HG03460 (cell line): ENCODE data around the gene CCDC141.

Source experiments
- ATAC-seq: cut with Tn5 transposase; IDR thresholded peaks from one replicate; pipeline ENCODE4 v1.9.1; 2021; ENCODE audit not compliant: unreplicated experiment

The CCDC141 gene

DNA sequence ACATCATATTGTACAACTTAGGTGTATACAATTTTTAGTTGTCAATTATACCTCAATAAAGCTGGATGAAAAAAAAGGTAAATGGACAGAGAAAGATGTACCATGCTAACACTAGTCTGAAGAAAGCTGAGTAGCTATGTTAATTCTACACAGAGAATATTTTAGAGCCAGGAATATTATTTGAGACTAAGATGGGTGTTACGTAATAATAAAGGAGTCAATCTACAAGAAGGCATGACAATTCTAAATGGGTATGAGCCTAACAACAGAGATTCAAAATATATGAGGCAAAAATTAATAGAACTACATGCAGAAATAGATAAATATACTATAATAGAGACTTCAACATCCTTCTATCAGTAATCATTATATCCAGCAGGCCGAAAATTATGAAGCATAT, 69.1 kb downstream of the CCDC141 start:
- ATAC-seq: no peak

DNA sequence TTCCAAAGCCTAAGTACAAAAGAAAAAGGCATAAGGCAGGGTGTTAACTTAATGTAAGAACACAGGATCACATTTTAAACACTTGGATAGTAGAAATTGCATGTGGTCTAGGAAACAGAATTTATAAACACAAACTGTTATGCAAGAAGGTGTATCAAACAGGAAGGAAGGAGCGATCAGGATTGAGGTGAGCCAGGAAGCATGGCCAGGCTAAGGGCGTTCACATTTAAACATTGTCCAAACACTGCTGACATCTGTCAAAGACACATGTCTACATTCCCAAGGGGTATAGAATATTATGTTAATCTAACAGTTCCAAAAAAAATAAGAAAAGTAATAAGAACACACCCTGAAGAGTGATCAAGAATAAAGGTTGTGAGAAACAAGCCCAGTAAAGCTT, 71.3 kb downstream of the CCDC141 start:
- no peak for ATAC-seq

DNA sequence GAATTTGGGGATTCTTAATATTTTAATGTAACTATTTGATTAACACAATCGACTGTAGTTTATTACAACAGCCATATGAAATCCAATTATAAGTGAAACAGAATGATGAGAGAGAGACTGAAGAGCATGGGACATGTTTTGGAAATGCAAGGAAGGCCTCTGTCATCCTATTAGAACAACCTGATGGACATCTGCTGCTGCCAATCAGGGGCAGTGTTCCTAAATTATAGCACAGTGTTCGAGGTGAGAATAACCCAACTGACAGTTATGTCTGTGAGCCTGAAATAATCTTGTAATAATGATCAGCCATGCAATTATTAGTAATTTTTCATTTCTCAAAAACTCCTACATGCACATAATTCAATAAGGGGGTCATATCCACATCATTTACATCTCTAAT, 73.6 kb downstream of the CCDC141 start:
- no peak for ATAC-seq

DNA sequence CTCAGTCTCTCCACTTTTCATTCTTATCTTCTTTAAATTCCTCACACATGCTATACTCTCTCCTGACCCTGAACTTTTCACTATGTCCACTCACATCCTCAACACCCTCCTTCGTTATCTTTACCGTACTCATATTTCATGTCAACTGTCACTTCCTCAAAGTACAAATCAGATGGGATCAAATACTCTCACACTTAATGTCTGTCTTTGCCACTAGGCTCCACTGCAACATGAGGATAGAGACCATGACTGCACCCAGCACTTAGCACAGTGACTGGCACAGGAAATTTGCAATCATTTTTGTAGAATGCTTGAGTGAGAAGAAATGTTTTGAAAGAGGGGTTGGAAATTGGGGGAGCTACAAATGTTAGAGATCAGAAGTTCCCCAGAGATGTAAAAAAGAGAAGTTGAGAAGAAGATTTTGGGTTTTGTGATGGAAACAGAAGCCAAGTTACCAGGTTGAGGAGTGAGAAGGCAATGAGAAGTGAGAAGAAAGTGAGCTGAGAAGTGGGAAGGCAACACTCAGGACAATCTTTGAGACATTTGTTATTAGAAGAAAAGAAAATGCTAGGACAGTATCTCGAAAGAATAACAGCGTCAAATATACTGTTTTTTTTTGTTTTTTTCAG, 87.0 kb downstream of the CCDC141 start:
- ATAC-seq: no peak

DNA sequence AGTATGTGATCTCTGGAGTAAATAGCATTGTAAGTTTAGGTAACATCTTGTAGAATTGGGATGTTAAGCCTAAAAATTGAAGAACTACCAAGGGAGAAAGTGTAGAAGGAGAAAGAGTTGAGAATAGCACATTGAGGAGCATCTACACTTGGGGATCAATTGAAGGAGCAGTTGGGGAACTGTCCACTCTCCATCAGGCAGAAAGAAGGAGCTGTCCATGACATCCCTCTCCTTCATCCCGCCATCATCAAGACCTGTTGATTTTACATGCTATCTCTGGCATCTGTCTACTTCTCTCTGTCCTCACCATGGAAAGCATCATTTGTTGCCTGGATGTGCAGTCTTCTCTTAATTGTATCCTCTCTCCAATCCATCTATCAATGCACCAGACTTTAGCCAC, 87.8 kb downstream of the CCDC141 start:
- ATAC-seq: no peak

DNA sequence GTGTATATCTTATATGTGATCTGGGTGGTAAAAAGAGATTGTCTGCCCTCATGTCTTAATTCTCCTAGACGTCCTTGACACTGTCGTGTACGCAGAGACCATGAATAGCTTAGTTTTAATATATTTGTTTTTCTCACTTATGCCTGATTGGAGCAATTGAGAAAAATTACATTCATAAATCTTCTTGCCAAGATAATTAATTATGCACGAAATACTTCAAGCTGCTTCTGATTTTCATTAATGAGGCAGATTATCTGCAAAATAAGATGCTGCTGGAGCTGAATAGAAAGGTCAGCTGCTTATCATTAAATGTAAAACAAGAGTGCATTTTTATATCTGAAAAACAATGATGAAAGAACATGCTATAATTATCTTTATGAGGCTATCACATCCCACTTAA, 95.9 kb downstream of the CCDC141 start:
- ATAC-seq: no peak

DNA sequence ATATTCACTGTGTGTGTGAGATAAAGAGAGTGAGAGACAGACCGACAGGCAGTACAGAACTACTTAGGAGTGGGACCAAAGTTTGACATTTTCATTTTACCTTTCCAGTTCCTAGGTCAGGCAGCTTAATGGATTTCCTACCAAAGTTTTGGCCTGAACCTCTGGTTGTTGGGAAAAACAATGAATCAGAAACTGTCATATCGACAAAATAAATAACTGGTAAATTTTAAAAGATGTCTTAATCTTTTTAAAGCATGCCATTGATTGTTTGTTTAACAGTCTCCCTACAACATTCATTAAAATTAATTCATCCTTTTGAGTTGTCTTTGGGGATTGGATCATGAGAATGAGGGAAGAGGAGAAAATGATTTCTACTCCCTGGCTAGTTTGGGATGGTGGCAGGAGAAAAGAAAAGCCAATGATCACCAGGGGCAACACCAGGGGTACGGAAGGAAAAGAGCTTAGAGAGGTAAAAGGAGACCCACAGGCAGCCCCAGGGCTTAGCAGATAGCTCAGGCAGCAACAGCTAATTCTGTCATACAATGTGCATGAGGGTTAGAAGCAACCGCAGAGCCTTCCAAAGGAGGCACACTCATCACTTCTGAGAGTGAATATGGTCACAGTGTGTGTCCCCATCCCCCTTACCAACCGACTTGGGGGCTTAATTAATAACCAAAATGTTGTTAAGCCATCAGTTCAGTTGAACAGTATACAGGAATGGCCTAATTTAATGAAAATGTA, 98.5 kb downstream of the CCDC141 start:
- no peak for ATAC-seq

DNA sequence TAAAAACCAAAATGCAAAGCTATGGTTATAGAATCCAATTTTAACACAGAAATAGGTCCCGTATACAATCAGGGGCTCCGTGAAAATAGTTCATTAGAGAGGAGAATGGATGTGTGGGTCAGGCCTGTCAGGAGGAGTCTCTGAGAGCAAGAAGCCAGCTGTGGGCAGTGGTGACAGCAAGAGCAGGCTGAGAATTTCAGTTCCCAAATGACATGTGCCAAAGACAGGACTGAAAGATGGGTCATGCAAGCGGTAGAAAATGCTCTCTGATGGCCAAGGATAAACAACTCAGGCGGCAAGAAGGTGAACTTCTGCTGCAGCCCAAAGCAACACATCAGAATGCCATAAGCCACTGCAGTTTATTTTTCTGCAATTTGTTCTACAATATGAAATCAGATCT, 100.4 kb downstream of the CCDC141 start:
- peak; percentile 75 for ATAC-seq

DNA sequence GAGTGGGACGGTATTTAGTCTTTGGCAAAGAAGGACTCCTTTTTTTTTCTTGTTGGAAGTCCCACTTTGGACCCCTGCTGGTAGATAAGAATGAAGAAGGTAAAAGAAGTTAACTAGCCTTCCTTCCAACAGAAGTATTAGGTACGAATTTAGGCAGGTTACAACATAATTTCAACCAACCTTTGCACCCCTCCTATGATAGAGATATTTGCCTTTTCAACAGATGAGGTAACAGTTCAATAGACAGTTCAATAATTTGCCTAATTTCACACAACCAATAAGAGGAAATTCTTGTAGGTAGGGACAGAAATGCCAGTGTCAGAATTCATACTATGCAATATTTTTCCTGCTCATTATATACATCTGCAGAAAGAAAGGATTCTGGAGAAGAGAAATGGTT, 100.8 kb downstream of the CCDC141 start:
- ATAC-seq: no peak

DNA sequence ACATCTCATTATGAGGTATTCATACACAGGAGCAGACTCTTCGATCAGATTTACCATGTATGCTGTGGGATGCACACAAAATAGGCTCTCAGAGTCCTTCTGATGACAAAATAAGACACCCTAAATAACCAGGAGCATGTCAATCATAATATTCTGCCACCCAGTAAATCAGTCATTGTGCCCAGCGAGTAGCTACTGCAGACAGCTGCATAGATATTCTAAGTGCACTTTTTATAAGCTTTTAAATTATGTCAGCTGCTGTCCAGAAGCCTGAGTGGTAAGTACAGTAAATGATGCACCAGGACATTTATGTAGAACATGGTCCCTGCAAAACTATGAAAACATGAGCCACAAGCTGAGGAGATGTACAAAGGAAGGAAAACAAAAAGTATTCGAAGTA, 102.9 kb downstream of the CCDC141 start:
- no peak for ATAC-seq

DNA sequence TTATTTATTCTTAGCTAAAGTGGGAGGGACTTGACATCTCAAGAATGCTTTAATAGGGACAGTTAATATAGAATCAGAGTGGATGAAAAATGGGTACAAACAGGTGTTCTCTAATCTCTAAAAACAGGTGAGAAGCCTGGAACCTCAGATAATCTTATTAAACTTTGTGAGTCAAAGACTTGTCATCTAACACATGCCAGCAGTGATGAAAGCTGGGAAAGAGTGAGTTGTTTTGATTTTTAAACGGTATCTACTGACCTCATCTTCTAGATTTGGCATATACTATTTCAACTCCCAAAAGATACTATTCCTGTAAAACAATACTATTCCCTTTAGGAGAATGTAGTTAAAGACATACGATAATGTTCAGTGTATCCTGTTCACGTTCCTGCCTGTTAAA, 103.4 kb downstream of the CCDC141 start:
- ATAC-seq: no peak

DNA sequence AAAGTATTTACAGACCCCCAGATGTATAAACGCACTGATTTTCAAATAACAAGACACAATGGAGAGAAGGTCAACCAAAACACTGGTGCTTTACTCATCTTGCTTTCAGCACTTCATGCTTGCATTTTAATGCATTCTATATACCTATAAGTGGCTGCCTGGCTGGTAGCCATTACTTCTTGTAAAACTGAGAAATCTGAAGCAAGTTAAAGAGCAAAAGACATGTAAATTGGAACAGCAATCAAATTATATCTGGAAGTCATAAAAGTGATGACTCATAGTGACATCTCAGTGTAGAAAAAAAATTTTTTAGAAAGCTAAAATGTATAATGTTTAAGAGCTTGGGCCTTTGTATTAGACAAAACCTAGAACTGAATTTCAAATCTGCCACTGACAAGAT, 106.2 kb downstream of the CCDC141 start:
- no peak for ATAC-seq

DNA sequence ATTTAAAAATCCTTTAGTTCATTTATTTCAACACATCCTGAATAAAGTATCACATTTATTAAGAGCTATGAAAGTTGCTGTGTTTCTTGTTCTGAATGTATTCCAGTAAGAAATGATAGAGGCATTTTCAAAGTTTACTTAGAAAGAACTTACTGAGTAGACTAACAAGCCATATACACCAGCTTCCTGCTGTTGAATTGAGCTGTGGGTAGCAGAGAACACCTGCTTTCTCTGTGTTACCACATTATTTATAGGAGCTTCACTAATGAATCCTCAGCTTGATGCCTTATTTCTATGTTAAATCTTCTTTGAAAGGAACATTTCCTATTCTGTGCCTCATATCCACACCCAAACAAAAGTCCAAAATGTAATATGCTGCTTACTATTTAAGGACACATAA, 115.4 kb downstream of the CCDC141 start:
- no peak for ATAC-seq

DNA sequence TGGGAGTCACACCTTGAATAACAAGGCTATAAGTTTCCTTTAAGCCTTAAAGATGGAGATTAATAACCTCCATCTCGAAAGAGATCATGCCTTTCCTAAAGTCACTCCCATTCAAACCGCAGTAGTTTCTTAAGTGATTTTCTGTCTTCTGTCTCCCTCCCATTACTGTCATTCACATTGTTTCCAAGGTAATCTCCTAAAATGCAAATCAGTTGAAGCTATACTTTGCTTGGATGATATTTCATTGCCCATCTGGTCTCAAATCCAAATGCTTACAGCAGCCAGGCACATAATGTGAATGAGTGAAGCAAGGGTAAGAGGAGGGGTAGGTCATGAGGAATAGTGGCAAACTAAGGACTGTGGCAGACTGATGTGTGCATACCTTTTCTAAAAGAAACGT, 116.4 kb downstream of the CCDC141 start:
- no peak for ATAC-seq

DNA sequence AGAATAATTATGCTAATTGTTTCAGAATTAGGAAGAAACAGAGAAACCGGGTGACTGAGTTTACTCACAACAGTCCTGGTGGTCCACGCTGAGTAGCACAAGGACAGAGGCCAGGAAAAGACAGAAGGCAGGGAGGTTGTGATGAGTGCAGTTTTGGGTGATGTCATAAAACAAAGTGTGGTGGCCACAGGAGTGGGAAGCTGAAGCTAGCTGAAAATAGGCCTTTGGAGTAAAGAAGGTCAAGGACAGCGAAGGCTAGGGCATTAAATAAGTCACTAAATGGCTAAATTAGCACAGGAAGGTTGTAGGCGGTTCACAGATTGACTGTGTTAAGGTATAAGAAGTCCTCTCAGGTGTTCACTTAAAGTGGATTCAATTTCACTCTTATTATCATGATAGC, 121.9 kb downstream of the CCDC141 start:
- ATAC-seq: no peak

DNA sequence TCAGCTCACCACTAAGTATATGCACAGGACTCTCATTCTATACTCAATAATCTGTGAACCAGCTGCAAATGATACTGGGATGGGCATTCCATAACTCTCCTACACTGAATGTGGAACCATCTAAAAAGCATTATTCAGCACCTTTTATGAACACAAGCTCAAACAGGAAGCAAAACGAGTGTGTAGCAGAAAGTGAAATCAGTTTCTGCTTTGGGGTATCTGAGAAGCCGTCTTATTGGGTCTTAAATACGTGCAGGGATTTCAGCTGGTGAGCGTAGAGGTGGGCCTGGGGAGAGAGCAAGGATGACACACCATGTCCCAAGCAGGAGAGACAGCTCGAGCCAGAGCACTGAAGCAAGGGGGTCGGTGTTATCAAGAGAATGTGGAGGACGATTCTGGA, 122.8 kb downstream of the CCDC141 start:
- ATAC-seq: no peak

DNA sequence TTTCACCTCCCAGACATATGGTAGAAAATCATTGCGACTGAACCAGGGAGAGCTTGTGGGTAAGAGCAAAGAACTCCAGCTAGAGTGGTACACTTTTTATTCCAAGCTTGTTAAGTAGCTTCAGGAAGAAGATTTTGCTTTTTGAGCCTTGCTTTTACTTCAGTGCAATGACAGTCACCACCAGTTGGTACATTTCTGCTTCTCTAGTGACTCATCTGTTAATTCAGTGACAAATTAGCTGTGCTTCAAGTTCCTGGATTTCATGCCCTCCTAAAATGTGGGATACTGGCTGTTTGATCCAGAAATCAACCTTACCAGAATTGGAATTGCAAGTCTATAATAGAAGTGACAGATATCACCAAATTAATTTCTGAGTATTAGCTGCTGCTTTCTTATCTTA, 125.1 kb downstream of the CCDC141 start:
- ATAC-seq: no peak

DNA sequence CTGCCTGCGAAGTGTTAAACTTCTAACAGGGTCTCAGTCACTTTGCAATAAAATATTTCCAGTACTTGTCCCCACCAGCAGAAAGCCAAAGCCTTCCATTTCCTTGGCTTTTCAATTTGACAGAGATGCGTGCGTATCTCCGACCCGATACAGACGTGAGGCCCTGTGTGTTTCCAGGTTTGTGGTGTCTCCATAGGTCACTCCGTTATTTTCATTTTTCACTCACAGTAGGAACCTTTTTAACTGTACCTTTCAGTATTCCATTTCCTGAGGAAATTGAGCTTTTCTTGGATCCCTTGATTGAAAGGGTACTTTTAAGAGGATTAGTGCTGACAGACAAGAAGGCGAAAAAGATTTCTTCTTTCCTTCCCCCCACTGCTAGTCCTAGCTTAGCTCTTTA, 126.4 kb downstream of the CCDC141 start:
- ATAC-seq: no peak

DNA sequence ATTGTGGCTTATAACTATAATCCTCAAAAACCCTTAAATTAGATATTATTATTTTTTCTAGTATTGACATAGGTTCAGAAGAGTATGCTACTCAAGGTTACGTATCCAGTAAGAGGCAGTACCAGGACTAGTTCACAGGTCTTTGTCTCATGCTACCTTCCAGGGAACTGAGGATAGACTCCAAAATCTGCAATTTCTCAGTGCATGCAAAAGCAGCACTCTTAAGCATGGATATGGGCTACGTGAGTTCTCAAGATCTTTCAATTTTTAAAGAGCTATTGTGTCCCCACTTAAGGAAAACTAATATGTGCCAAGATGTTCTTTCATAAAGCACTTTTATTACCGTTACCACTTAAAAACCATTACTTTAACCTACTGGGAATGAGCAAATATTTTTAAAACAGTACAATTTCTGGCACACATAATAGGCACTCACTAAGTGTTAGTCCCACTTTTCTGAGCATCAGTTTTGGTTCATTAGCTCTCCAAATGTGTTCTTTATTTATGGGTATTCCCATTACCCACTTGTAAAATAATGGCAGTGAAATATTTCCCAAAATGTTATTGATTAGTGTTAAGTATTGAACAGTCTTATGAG, 128.9 kb downstream of the CCDC141 start:
- ATAC-seq: no peak

DNA sequence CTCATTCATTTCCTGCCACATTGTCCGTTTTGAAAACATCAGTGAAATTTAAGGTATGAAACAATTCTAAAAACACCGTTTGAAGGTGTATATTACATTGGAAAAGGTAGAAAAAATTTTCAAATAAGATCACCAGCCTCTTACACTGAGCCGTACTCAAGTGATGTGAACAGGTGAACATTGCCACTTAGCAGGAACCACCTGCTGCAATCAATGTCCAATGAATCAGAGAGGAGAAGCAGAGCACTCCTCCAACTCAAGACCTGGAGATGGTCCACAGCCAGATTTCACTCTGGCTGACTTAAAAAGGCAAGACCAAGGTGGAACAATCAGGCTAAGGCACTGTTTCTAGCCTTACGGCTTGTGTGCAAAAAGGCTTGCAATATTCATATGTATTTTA, 132.4 kb downstream of the CCDC141 start:
- no peak for ATAC-seq

DNA sequence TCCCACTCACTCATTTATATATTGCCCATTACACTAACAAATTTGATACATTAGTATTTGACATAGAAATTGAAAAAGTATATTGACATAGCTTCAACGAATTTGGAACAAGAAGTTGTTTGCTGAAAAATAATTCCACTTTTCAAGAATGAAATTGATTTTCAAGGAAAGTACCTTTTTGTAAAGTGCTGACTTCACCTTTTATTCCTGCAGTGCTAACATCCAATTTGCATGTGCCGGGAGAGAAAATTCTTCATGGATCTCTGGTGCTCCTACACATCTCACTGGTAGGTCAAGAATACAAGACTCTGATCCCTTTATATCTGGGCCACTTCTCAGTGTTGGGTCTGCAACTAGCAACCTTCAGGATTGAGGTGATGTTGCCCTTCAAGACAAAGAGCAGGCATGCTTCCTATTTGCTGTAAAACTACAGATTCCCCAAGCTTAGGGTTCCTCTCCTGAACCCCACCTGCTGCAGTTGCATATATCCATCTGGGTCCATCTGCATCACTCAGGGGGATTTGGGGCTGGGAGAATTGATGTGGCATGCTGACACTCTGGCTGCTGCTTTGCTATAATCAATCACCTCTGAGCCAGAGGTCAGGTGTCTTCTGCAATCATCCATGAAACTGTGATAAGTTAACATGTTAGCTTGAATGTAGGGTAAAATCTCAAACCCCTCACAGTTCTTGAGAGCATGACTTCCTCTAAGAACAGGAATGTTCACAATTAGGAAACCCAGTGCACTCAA, 134.3 kb downstream of the CCDC141 start:
- ATAC-seq: no peak
